Nephron progenitor cell (in vitro differentiated cells): ENCODE data around the gene FEM1A.

Source experiments
- DNase-seq: peaks from one replicate; pipeline ENCODE4 v3.0.0; 2021
- H3K27ac Mint-ChIP-seq: 2 replicates; pipeline ENCODE4 v1.8.0; 2021; ENCODE audit warnings: mild to moderate bottlenecking, moderate library complexity, mixed read lengths
- H3K27me3 Mint-ChIP-seq: 2 replicates; pipeline ENCODE4 v1.8.0; 2021; ENCODE audit warnings: mild to moderate bottlenecking, low read depth, mixed read lengths; ENCODE audit not compliant: poor library complexity
- H3K36me3 Mint-ChIP-seq: 2 replicates; pipeline ENCODE4 v1.8.0; 2021; ENCODE audit warnings: low read depth, mixed read lengths
- H3K4me1 Mint-ChIP-seq: 2 replicates; pipeline ENCODE4 v1.8.0; 2021; ENCODE audit warnings: mixed read lengths
- H3K4me3 Mint-ChIP-seq: 2 replicates; pipeline ENCODE4 v1.8.0; 2021; ENCODE audit warnings: mild to moderate bottlenecking, moderate library complexity, mixed read lengths
- H3K9me3 Mint-ChIP-seq: 2 replicates; pipeline ENCODE4 v1.8.0; 2021; ENCODE audit warnings: mild to moderate bottlenecking, moderate library complexity, mixed read lengths
- TF ChIP-seq, protein P1 (sequence below): fragments of 200-600 bp; sonication (generic); IDR thresholded peaks from 2 replicates; pipeline ENCODE4 v1.5.0; 2021; ENCODE audit warnings: antibody characterized with exemption

The FEM1A gene

DNA sequence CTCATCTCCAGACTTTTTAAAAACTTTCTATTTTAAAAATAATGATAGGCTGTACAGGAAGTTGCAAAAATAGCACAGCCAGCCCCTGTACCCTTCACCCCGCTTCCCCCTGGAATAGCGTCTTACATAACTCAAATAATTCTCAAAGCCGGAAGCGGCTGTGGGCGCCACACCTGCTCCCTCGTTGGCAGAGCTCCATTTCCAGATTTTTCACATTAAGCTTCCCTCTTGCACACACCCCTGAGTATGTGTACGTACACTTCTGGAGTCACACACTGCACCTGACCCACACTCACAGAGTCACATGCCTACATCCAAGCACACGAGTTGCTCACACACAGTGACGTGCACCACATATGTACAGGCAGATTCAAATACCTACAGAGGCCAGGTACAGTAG, 42.9 kb upstream of the FEM1A start:
- peaks cover 6% of the 10 kb centered on the region for H3K4me1 Mint-ChIP-seq
- no peak overlapping the region for H3K27ac Mint-ChIP-seq
- DNase-seq: no peak
- no peak overlapping the region for H3K4me3 Mint-ChIP-seq
- peaks cover 45% of the 10 kb centered on the region for H3K27me3 Mint-ChIP-seq
- H3K36me3 Mint-ChIP-seq: no peaks in the 10 kb centered on the region
- H3K9me3 Mint-ChIP-seq: no peaks in the 10 kb centered on the region
- TF ChIP-seq, protein P1, sequence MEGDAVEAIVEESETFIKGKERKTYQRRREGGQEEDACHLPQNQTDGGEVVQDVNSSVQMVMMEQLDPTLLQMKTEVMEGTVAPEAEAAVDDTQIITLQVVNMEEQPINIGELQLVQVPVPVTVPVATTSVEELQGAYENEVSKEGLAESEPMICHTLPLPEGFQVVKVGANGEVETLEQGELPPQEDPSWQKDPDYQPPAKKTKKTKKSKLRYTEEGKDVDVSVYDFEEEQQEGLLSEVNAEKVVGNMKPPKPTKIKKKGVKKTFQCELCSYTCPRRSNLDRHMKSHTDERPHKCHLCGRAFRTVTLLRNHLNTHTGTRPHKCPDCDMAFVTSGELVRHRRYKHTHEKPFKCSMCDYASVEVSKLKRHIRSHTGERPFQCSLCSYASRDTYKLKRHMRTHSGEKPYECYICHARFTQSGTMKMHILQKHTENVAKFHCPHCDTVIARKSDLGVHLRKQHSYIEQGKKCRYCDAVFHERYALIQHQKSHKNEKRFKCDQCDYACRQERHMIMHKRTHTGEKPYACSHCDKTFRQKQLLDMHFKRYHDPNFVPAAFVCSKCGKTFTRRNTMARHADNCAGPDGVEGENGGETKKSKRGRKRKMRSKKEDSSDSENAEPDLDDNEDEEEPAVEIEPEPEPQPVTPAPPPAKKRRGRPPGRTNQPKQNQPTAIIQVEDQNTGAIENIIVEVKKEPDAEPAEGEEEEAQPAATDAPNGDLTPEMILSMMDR: no peak

DNA sequence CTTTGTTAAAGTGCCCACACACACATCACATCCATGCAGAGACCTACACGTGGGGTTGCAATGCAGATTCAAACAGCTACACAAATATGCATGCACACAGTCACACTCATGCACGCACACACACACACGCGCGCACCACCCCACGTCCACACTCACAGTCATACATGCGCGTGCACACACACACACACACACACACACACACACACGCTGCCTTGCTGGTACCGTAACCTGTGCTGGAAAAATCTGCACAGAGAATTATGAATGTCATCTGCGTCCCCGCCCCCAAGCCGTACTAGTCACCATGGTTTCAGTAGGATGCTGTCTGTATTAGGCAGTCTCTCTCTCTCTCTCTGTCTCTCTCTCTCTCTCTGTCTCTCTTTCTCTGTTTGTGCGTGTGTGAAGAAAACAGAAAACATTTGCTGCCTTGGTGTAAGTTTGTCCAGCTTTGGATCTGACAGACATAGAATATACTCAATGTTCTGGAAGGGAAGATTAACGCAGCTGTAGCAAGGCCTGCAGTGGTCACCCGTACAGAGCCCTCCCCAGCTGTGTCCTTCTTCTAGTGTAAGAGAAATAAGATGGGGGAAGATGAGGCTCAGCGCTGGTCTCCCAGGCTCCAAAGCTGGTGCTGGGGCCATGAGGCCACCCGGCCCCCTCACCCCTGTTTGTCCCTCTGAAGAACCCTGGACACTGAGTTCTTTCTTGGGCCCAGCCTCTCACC, 41.5 kb upstream of the FEM1A start:
- TF ChIP-seq, protein P1: no peak
- Mint-ChIP-seq H3K4me1 (peaks cover 13% of the 10 kb centered on the region), H3K36me3 (no peaks in the 10 kb centered on the region), H3K27ac (no peak overlapping the region), H3K9me3 (peaks cover 3% of the 10 kb centered on the region), H3K27me3 (peaks cover 51% of the 10 kb centered on the region), H3K4me3 (no peak overlapping the region)
- no peak for DNase-seq

- H3K27me3 Mint-ChIP-seq: peaks cover 47% of the 10 kb centered on the region
- peaks cover 16% of the 10 kb centered on the region for H3K4me1 Mint-ChIP-seq
- TF ChIP-seq, protein P1: no peak
- no peak for DNase-seq
- no peak overlapping the region for H3K4me3 Mint-ChIP-seq
- no peaks in the 10 kb centered on the region for H3K36me3 Mint-ChIP-seq
- H3K9me3 Mint-ChIP-seq: peaks cover 3% of the 10 kb centered on the region
- no peak overlapping the region for H3K27ac Mint-ChIP-seq
These were observed 37.3 kb upstream of the FEM1A start for GRCh38 chr19:4754248-4754647.

DNA sequence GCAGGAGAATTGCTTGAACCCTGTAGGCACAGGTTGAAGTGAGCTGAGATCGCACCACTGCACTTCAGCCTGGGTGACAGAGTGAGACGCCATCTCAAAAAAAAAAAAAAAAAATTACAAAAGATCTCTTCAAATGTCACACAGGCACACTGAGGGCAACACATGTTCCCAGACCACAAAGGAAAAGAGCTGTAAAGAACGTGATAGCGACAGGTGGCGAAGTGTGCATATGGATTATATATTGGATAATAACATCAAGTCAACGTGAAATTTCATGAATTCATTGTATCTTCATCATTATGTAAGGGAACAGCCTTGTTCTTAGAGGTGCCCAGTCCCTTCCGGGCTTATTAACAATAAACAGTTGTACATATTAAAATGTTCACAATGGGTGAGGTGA, 36.1 kb upstream of the FEM1A start:
- peaks cover 23% of the 10 kb centered on the region for H3K4me1 Mint-ChIP-seq
- peaks cover 3% of the 10 kb centered on the region for H3K9me3 Mint-ChIP-seq
- no peaks in the 10 kb centered on the region for H3K36me3 Mint-ChIP-seq
- DNase-seq: no peak
- TF ChIP-seq, protein P1: no peak
- H3K27ac Mint-ChIP-seq: no peak overlapping the region
- H3K4me3 Mint-ChIP-seq: no peak overlapping the region
- H3K27me3 Mint-ChIP-seq: peaks cover 43% of the 10 kb centered on the region

GRCh38 chr19:4758082-4758481, 33.5 kb upstream of the FEM1A start:
- no peak for DNase-seq
- H3K9me3 Mint-ChIP-seq: peaks cover 3% of the 10 kb centered on the region
- H3K4me1 Mint-ChIP-seq: peaks cover 24% of the 10 kb centered on the region
- H3K27me3 Mint-ChIP-seq: peaks cover 66% of the 10 kb centered on the region
- TF ChIP-seq, protein P1: no peak
- H3K27ac Mint-ChIP-seq: no peak overlapping the region
- no peaks in the 10 kb centered on the region for H3K36me3 Mint-ChIP-seq
- H3K4me3 Mint-ChIP-seq: no peak overlapping the region

GRCh38 chr19:4758659-4759058, 32.9 kb upstream of the FEM1A start:
- no peak for DNase-seq
- Mint-ChIP-seq H3K36me3 (no peaks in the 10 kb centered on the region), H3K9me3 (peaks cover 3% of the 10 kb centered on the region), H3K4me3 (peak overlapping the region; percentile 68), H3K27me3 (peaks cover 68% of the 10 kb centered on the region), H3K27ac (no peak overlapping the region), H3K4me1 (peaks cover 24% of the 10 kb centered on the region)
- TF ChIP-seq, protein P1: no peak
